GM12864 (cell line): ENCODE data around the gene DIP2C.

Source experiments
- DNase-seq: peaks from one replicate; pipeline ENCODE4 v3.0.0-alpha.2; 2011; ENCODE audit warnings: low read depth
- H3K4me3 ChIP-seq: 2 replicates; pipeline ENCODE4 v1.5.1; 2011; ENCODE audit warnings: mild to moderate bottlenecking, low read depth, low read length, control low read depth
- CTCF ChIP-seq: IDR thresholded peaks from 2 replicates; pipeline ENCODE4 v1.5.1; 2011; ENCODE audit warnings: low read depth, mild to moderate bottlenecking, moderate library complexity, low read length, control low read depth, inconsistent platforms; ENCODE audit errors: missing control alignments

DIP2C gene

DNA sequence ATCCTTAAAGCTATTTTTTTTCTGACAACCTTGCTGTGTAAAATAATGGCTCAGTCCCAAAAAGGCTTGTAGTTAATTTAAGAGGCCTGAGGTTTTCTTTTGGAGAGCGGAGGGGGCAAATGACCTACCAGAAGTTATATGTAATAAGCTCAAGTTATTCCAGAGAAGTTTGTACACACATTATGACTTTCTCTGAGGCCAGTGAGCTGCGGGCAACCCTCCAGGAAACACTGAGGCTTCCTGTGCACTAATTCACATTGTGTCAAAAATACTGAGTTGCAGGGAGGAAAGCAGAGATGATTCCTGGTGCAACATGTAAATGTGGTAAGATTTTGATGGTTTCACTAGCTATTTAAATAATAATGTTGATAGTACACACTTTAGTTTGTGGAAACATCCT is 188.6 kb downstream of the DIP2C start:
- no peak for DNase-seq
- TF ChIP-seq CTCF, result no peak
- no peak overlapping the region for H3K4me3 ChIP-seq

DNA sequence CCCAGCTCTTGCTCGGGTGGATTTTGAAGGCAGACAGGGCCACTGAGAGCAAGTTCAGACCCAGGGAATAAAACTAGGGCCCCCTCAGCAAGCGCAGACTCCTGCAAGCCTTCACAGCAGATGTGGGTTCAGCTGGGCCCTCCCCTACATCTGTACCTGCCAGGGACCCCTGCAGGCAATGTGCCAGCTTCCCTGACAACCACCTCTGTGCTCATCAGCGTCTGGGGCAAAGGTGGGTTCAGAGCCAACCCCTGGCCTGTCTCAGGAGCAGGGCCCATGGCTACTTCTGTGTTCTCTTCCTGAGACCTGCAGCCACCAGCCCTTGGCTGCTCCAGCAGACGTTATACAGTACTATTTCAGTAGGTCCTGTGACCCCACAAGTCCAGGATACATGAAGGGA is 189.5 kb downstream of the DIP2C start:
- no peak for TF ChIP-seq CTCF
- H3K4me3 ChIP-seq, result no peak overlapping the region
- DNase-seq, result no peak

DNA sequence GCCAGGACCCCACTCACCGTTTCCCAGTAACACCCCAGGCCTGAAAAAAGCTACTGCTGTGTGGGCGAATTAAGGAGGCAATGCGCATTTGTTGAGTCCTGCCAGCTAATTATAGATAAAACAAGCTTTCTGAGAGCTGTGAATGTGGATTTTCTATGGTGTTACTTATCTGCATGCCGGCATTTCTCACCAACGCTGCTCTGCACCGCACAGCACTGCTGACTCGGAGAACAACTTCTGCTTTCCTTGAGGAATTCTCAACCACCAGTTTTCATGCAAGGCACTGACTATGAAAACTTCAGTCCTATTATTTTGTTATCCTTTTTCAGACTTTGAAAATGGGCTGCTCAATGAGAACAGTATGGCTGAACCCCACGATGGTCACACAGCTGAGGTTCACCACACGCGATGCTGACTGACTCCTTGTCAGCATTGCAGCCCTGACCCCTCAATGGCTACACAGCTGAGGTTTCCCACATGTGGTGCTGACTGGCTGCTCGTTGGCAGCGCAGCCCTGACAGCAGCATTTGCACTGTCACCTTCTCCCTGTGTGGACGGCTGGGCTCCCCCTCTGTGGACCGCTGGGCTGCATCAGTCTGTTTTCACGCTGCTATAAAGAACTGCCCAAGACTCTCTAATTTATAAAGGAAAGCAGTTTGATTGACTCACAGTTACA is 190.6 kb downstream of the DIP2C start:
- DNase-seq, result no peak
- TF ChIP-seq CTCF, result no peak
- H3K4me3 ChIP-seq, result no peak overlapping the region

- no peak for TF ChIP-seq CTCF
- no peak overlapping the region for H3K4me3 ChIP-seq
- no peak for DNase-seq
Observed at GRCh38 chr10:497898-498451, 191.5 kb downstream of the DIP2C start.

GRCh38 chr10:497289-497688 is 192.2 kb downstream of the DIP2C start:
- DNase-seq, result no peak
- H3K4me3 ChIP-seq, result no peak overlapping the region
- no peak for TF ChIP-seq CTCF

DNA sequence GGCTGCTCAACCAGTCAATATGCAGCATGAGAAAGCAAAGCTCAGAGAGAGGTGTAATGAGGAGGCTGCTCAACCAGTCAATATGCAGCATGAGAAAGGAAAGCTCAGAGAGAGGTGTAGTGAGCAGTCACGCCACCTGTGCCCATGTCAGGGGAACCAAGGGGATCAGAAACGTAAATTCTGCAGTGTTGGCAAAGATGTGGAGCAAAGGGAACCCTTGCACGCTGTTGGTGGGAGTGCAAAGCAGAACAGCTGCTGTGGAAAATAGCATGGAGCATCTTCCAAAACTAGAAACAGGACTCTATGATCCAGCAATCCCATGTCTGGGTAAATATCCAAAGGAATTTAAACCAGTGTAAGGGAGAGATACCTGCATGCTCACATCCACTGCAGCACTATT is 194.9 kb downstream of the DIP2C start:
- TF ChIP-seq CTCF, result no peak
- no peak overlapping the region for H3K4me3 ChIP-seq
- no peak for DNase-seq

DNA sequence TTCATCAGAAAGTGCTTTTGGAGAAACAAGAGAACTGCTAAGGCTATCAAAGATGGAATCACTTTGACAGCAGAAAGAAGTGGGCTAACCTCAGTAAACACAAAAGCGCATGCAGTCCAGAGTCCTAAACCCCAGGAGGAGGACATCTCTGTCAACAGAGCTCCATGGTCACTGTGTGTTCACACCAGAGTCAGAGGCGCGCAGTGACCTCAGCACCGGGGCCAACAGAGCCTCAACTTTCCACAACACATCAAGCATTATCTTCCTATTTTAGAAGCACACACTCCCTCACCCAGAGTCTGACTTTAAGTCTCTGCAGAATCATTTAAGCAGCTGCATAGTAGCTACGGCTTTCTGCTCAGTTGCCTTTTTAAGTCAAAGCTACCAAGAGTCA is 195.3 kb downstream of the DIP2C start:
- DNase-seq, result no peak
- no peak for TF ChIP-seq CTCF
- H3K4me3 ChIP-seq, result no peak overlapping the region
